ENCODE results near the gene TENM4. TPM values are rescaled to one million over a fixed set of nuclear protein-coding genes. Genes with fewer than 3 reads are reported as not detected.

Gene TENM4
- total and polyA plus RNA-seq, 11 donors = 0.08 to 6.4 (median 1.0) TPM

DNA sequence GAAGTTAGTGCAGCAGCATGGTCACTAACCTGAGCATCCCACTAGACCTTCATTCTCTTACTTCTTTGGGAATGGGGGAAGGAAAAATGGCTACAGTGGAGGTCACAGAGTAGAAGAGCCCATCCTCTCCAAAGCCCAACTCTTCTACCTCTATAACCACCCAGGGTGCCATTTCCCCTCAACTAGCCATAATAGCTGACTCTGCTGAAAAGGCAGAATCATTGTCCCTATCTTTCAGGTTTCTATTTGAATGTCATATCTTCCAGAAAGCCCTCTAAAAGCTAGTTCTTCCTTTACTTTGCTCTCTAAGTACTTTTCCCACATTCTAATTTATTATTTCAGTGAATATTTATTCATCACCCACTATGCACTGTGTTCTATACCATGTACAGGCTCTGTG lies 421.6 kb downstream of the TENM4 start:
- Histone ChIP-seq H3K4me3 (no peak overlapping the region), H3K36me3 (no peaks in the 10 kb centered on the region), H3K27ac (no peak overlapping the region), H3K9me3 (no peaks in the 10 kb centered on the region), H3K27me3 (peaks cover 0 to 44% (median 0%) of the 10 kb centered on the region in 9 donors), H3K4me1 (peaks cover 0 to 11% (median 0%) of the 10 kb centered on the region in 12 donors)
- intact Hi-C loops (cut with DNase I) = no loop called here
- no peak for ATAC-seq
- TF ChIP-seq POLR2A (IDR thresholded peaks at IDR 0.05) = no peak
- no peak for TF ChIP-seq CTCF (IDR thresholded peaks at IDR 0.05)
- no peak for DNase-seq

GRCh38 chr11:79018371-79018849 lies 422.4 kb downstream of the TENM4 start:
- H3K27me3 ChIP-seq = peaks cover 0 to 43% (median 0%) of the 10 kb centered on the region in 9 donors
- TF ChIP-seq CTCF (IDR thresholded peaks at IDR 0.05) = no peak
- TF ChIP-seq POLR2A (IDR thresholded peaks at IDR 0.05) = no peak
- no peak overlapping the region for H3K4me3 ChIP-seq
- WGBS, 4 donors = 21 to 23% (median 23%) methylated on average over 3 of the region's 3 CpGs
- H3K27ac ChIP-seq = no peak overlapping the region
- no peak for DNase-seq
- H3K9me3 ChIP-seq = no peaks in the 10 kb centered on the region
- H3K4me1 ChIP-seq = peaks cover 0 to 11% (median 0%) of the 10 kb centered on the region in 12 donors
- H3K36me3 ChIP-seq = no peaks in the 10 kb centered on the region
- intact Hi-C loops (cut with DNase I) = no loop called here
- ATAC-seq = peak in 3 of 4 donors; percentile 41 to 85 (median 56)

DNA sequence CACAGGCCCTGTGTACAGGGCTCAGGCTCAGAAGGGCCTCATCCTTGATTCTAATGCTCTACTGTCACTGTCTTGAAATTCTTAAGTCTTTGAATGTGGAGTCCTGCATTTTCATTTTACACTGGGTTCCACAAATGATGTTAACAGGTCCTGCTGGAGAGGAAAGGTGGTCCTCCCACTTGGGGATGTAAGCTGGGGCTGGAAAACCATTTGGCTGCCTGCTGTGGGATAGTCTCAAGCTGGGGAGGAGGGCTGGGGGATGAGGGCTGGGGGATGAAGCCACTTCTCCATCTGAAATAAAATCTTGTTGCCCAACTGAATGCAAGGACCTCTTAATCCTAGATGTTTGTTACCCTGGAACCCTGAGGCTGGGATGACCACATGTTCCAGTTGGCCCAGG lies 423.0 kb downstream of the TENM4 start:
- H3K27me3 ChIP-seq = peaks cover 0 to 39% (median 0%) of the 10 kb centered on the region in 9 donors
- H3K4me3 ChIP-seq = no peak overlapping the region
- DNase-seq = no peak
- no peak for TF ChIP-seq CTCF (IDR thresholded peaks at IDR 0.05)
- TF ChIP-seq POLR2A (IDR thresholded peaks at IDR 0.05) = no peak
- H3K36me3 ChIP-seq = no peaks in the 10 kb centered on the region
- H3K27ac ChIP-seq = no peak overlapping the region
- H3K9me3 ChIP-seq = no peaks in the 10 kb centered on the region
- ATAC-seq = no peak
- peaks cover 0 to 11% (median 0%) of the 10 kb centered on the region in 12 donors for H3K4me1 ChIP-seq
- intact Hi-C loops (cut with DNase I) = no loop called here

- H3K36me3 ChIP-seq = no peaks in the 10 kb centered on the region
- 81 to 87% (median 84%) methylated on average over 3 of the region's 3 CpGs for WGBS, 4 donors
- no peaks in the 10 kb centered on the region for H3K9me3 ChIP-seq
- DNase-seq = no peak
- H3K27ac ChIP-seq = no peak overlapping the region
- H3K27me3 ChIP-seq = peaks cover 0 to 18% (median 0%) of the 10 kb centered on the region in 9 donors
- no peak overlapping the region for H3K4me3 ChIP-seq
- peaks cover 0 to 4% (median 0%) of the 10 kb centered on the region in 12 donors for H3K4me1 ChIP-seq
- intact Hi-C loops (cut with DNase I) = no loop called here
- TF ChIP-seq POLR2A (IDR thresholded peaks at IDR 0.05) (no peak), CTCF (IDR thresholded peaks at IDR 0.05) (no peak)
- ATAC-seq = no peak
Observed at GRCh38 chr11:79013509-79013908, 427.3 kb downstream of the TENM4 start.

Data from heart left ventricle (tissue), 16 donors.